ENCODE measurements around the gene OR1I1.
A peak's percentile ranks its signal among the peaks of the same experiment; 100 is the strongest.

Gene OR1I1

DNA sequence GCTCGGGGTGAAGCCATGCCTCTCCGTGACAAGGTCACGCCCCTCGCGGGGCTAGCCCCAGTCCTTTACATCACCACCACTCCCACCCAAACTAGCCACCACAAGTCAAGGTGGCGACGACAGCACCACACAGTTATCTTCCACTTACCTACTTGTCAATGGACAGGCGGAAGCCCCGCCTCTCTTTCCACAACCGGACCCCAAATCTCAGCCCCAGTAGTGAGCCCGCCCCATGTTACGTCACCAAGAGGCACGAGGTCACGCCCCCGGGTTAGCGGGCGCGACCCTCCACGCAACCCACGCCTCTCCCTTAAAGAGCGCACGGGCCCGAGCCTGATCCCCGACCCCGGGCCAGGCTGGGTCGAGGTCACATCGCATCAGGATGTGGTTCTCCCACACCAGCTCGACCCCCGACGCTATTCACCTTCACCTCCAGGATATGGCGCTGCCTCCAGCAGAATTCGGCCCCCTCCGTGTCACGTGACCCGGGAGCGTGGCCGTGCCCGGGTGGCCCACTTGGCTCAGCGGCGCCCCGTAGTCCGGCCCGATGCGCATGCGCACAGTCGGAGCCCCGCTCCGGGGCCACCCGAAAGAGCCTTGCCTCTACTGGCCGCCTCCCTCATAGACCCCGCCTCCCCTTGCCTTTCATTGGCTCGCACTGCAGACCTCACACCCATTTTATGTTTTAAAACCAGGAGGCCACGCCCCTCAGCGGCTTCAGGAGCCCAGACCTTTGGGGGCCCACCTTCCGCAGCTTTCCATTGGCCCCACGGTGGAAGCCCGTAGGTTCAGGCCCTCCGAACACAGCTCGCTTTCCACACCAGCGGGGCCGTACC is 43.4 kb downstream of the OR1I1 start:
- peak overlapping the region; percentile 89 for H3K4me2 ChIP-seq (ENCODE audit: insufficient read depth, low read length)
- H4K20me1 ChIP-seq (ENCODE audit: insufficient read depth, low read length) = peaks cover 9% of the 10 kb centered on the region; the same call in 1 of the 2 replicates
- H3K9ac ChIP-seq (ENCODE audit: low read depth, low read length) = peak overlapping the region; percentile 74
- peak; percentile 92 for ATAC-seq (ENCODE audit: insufficient read depth, low read depth)
- peaks cover 3% of the 10 kb centered on the region for H3K27me3 ChIP-seq (ENCODE audit: insufficient read depth, low read length, poor library complexity)
- H3K4me3 ChIP-seq (ENCODE audit: low read depth in 1 of 2, low read length in 2 of 2) = peak overlapping the region; percentile 44 to 85
- TF ChIP-seq, protein P1, sequence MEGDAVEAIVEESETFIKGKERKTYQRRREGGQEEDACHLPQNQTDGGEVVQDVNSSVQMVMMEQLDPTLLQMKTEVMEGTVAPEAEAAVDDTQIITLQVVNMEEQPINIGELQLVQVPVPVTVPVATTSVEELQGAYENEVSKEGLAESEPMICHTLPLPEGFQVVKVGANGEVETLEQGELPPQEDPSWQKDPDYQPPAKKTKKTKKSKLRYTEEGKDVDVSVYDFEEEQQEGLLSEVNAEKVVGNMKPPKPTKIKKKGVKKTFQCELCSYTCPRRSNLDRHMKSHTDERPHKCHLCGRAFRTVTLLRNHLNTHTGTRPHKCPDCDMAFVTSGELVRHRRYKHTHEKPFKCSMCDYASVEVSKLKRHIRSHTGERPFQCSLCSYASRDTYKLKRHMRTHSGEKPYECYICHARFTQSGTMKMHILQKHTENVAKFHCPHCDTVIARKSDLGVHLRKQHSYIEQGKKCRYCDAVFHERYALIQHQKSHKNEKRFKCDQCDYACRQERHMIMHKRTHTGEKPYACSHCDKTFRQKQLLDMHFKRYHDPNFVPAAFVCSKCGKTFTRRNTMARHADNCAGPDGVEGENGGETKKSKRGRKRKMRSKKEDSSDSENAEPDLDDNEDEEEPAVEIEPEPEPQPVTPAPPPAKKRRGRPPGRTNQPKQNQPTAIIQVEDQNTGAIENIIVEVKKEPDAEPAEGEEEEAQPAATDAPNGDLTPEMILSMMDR (IDR thresholded peaks at IDR 0.05; ENCODE audit: borderline replicate concordance, extremely low read depth, low read length, poor library complexity, severe bottlenecking) = peak; percentile 39
- no peak for TF ChIP-seq EZH2 (IDR thresholded peaks at IDR 0.05; ENCODE audit: borderline replicate concordance, low read depth, low read length, severe bottlenecking)
- peak; percentile 99 for DNase-seq
- H3K36me3 ChIP-seq (ENCODE audit: insufficient read depth, low read length) = peaks cover 24% of the 10 kb centered on the region
- peaks cover 18% of the 10 kb centered on the region for H3K79me2 ChIP-seq (ENCODE audit: insufficient read depth, low read length)
- H3K4me1 ChIP-seq (ENCODE audit: insufficient read depth, low read length) = peaks cover 32% of the 10 kb centered on the region
- peak overlapping the region; percentile 90 for H3K27ac ChIP-seq (ENCODE audit: low read length)
- H2AFZ ChIP-seq (ENCODE audit: low read depth, low read length) = peak overlapping the region; percentile 95
- no peaks in the 10 kb centered on the region for H3K9me3 ChIP-seq (ENCODE audit: insufficient read depth, low read length, severe bottlenecking)

DNA sequence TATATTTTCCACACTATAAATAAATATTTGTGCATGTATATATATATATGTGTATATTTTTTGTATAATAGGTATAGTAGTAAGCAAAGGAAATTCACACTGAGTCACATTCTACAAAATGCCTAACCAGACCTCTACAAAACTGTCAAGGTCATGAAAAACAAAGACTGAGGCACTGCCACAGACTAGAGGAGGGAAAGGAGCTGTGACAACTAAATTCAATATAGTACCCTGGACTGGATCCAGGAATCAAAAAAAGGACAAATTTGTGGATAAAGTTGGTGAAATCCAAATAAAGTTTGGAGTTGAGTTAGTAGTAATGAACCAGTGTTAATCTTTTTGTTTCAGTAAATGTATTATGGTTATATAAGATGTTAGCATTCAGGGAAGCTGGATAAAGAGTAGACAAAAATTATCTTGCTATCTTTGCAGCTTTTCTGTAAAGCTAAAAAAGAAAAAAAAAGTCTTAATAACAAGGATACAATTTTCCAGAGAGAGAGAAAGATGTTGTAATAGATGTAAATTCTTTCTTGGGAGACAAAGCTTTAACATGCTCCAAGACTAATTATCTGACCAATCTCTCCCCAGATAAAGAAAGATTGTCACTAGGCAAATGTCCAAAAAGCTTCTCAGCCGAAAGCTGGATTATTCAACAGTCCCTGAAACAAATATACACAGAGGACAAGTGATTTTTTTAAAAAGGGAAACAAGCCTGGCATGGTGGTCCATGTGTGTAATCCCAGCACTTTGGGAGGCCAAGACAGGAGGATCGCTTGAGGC is 44.3 kb downstream of the OR1I1 start:
- Histone ChIP-seq H3K27ac (ENCODE audit: low read length) (peak overlapping the region; percentile 73), H3K9ac (ENCODE audit: low read depth, low read length) (peak overlapping the region; percentile 74), H4K20me1 (ENCODE audit: insufficient read depth, low read length) (peaks cover 9% of the 10 kb centered on the region; the same call in 1 of the 2 replicates), H2AFZ (ENCODE audit: low read depth, low read length) (peak overlapping the region; percentile 86), H3K36me3 (ENCODE audit: insufficient read depth, low read length) (peaks cover 17% of the 10 kb centered on the region), H3K4me3 (ENCODE audit: low read depth in 1 of 2, low read length in 2 of 2) (peak overlapping the region; percentile 18 to 85), H3K4me1 (ENCODE audit: insufficient read depth, low read length) (peaks cover 32% of the 10 kb centered on the region), H3K79me2 (ENCODE audit: insufficient read depth, low read length) (peaks cover 18% of the 10 kb centered on the region), H3K27me3 (ENCODE audit: insufficient read depth, low read length, poor library complexity) (peaks cover 3% of the 10 kb centered on the region), H3K4me2 (ENCODE audit: insufficient read depth, low read length) (peak overlapping the region; percentile 89), H3K9me3 (ENCODE audit: insufficient read depth, low read length, severe bottlenecking) (no peaks in the 10 kb centered on the region)
- DNase-seq (no peak), ATAC-seq (ENCODE audit: insufficient read depth, low read depth) (no peak)
- TF ChIP-seq, protein P1 (IDR thresholded peaks at IDR 0.05; ENCODE audit: borderline replicate concordance, extremely low read depth, low read length, poor library complexity, severe bottlenecking) = no peak
- no peak for TF ChIP-seq EZH2 (IDR thresholded peaks at IDR 0.05; ENCODE audit: borderline replicate concordance, low read depth, low read length, severe bottlenecking)

DNA sequence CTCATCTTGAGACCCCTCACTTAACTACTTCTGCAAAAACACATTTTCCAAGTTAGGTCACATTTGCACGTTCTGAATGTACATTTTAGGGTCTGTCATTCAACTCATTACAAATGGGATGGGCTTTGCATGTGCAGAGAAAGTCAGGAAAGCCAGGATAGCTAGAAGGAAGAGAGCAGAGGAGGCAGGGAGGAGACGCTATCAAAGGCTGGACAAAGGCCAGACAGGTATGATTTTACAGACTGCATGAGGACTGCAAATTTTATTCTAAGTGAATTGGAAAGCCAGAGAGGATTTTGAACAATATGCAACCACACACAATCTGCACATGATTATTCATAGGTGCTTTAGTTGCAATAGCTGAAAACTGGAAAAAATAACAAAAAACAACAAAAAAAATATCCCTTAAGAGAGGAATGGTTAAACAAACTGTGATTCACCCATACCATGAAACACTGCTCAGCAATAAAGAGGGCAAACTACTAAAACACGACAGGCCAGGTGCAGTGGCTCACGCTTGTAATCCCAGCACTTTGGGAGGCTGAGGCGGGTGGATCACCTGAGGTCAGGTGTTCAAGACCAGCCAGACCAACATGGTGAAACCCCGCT is 46.3 kb downstream of the OR1I1 start:
- ATAC-seq (ENCODE audit: insufficient read depth, low read depth) = no peak
- no peak overlapping the region for H3K9ac ChIP-seq (ENCODE audit: low read depth, low read length)

More for the DNA sequence above, 46.3 kb downstream of the OR1I1 start:
- peaks cover 3% of the 10 kb centered on the region for H3K27me3 ChIP-seq (ENCODE audit: insufficient read depth, low read length, poor library complexity)
- H3K4me3 ChIP-seq (ENCODE audit: low read depth in 1 of 2, low read length in 2 of 2) = no peak overlapping the region
- no peak overlapping the region for H3K4me2 ChIP-seq (ENCODE audit: insufficient read depth, low read length)
- no peak for DNase-seq
- H3K9me3 ChIP-seq (ENCODE audit: insufficient read depth, low read length, severe bottlenecking) = no peaks in the 10 kb centered on the region
- H2AFZ ChIP-seq (ENCODE audit: low read depth, low read length) = no peak overlapping the region
- H3K27ac ChIP-seq (ENCODE audit: low read length) = no peak overlapping the region
- peaks cover 32% of the 10 kb centered on the region for H3K4me1 ChIP-seq (ENCODE audit: insufficient read depth, low read length)
- peaks cover 6% of the 10 kb centered on the region for H3K36me3 ChIP-seq (ENCODE audit: insufficient read depth, low read length)
- peaks cover 16% of the 10 kb centered on the region for H3K79me2 ChIP-seq (ENCODE audit: insufficient read depth, low read length)
- peaks cover 4% of the 10 kb centered on the region; the same call in 1 of the 2 replicates for H4K20me1 ChIP-seq (ENCODE audit: insufficient read depth, low read length)
- TF ChIP-seq, protein P1 (IDR thresholded peaks at IDR 0.05; ENCODE audit: borderline replicate concordance, extremely low read depth, low read length, poor library complexity, severe bottlenecking) = no peak
- no peak for TF ChIP-seq EZH2 (IDR thresholded peaks at IDR 0.05; ENCODE audit: borderline replicate concordance, low read depth, low read length, severe bottlenecking)
